HG03139 (cell line): ENCODE data around the gene BMPR2.
"Not testable (repeated sequence)": the region's sequence is repeated elsewhere in the genome, so short reads cannot be mapped to it uniquely, and the experiment has no call there.

Experiments
- ATAC-seq: cut with Tn5 transposase; IDR thresholded peaks from one replicate; pipeline ENCODE4 v1.9.1; 2021; ENCODE audit not compliant: unreplicated experiment

The BMPR2 gene

GRCh38 chr2:202519453-202519852, 143.3 kb downstream of the BMPR2 start:
- ATAC-seq = no peak

- ATAC-seq = no peak
Observed at GRCh38 chr2:202521470-202521869, 145.3 kb downstream of the BMPR2 start.

GRCh38 chr2:202529389-202529788, 153.3 kb downstream of the BMPR2 start:
- no peak for ATAC-seq

- no peak for ATAC-seq
Observed at GRCh38 chr2:202530038-202530437, 153.9 kb downstream of the BMPR2 start.

GRCh38 chr2:202535290-202535689, 159.2 kb downstream of the BMPR2 start:
- not testable (repeated sequence) for ATAC-seq

GRCh38 chr2:202541137-202541536, 165.0 kb downstream of the BMPR2 start:
- no peak for ATAC-seq

GRCh38 chr2:202542142-202542541, 166.0 kb downstream of the BMPR2 start:
- no peak for ATAC-seq

- no peak for ATAC-seq
Observed at GRCh38 chr2:202545523-202545922, 169.4 kb downstream of the BMPR2 start.

- ATAC-seq = no peak
Observed at GRCh38 chr2:202545931-202546330, 169.8 kb downstream of the BMPR2 start.

GRCh38 chr2:202546499-202547141, 170.5 kb downstream of the BMPR2 start:
- ATAC-seq = not testable (repeated sequence)

GRCh38 chr2:202548240-202548639, 172.1 kb downstream of the BMPR2 start:
- ATAC-seq = no peak

- not testable (repeated sequence) for ATAC-seq
Observed at GRCh38 chr2:202551000-202551399, 174.9 kb downstream of the BMPR2 start.

GRCh38 chr2:202555356-202555755, 179.2 kb downstream of the BMPR2 start:
- ATAC-seq = no peak

GRCh38 chr2:202560200-202560599, 184.1 kb downstream of the BMPR2 start:
- no peak for ATAC-seq

GRCh38 chr2:202564226-202564625, 188.1 kb downstream of the BMPR2 start:
- ATAC-seq = no peak

- no peak for ATAC-seq
Observed at GRCh38 chr2:202566286-202566685, 190.2 kb downstream of the BMPR2 start.

GRCh38 chr2:202574541-202574940, 198.4 kb downstream of the BMPR2 start:
- ATAC-seq = no peak

- ATAC-seq = not testable (repeated sequence)
Observed at GRCh38 chr2:202575194-202575593, 199.1 kb downstream of the BMPR2 start.

- no peak for ATAC-seq
Observed at GRCh38 chr2:202577250-202578183, 201.4 kb downstream of the BMPR2 start.

GRCh38 chr2:202582846-202583245, 206.7 kb downstream of the BMPR2 start:
- ATAC-seq = not testable (repeated sequence)

- ATAC-seq = no peak
Observed at GRCh38 chr2:202583709-202584219, 207.6 kb downstream of the BMPR2 start.
